ENCODE measurements around the gene ZNF275. TPM values are rescaled to one million over a fixed set of nuclear protein-coding genes. Genes with fewer than 3 reads are reported as not detected.

The ZNF275 gene
- total RNA-seq, 2 experiments from 2014 or later, result 10.5 to 11.3 TPM

DNA sequence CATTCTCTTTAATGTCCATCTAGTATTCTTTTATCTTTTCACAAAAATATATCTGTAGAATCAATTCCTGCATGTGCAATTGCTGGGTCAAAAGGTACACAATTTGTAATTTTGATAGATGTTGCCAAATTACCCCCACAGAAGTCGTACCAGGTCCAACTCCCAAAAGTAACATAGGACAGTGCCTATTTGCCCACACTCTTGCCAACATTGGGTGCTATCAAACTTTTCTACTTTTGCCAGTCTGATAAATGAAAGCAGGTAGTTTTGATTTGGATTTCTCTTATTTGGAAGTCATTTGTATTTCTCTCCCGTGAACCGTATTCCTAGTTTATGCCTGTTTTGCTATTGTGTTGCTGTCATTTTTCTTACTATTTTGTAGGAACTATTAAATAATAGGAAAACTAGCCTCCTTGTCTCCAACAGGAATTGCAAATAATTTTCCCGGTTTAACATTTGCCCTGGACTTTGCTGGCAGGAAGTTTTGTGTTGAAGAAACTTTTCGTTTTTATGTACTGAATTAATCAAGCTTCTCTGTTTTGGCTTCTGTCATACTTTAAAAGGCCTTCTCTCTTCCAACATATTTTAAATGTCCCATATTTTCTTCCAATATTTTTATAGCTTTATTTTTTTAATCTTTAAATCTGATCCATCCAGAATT lies 33.1 kb downstream of the ZNF275 start:
- ATAC-seq (ENCODE audit: poor library complexity) (no peak), DNase-seq (no peak)
- intact Hi-C loops (cut with DNase I, micrococcal nuclease), result no loop called here
- Histone ChIP-seq H3K4me3 (ENCODE audit: low read length) (no peak overlapping the region), H3K27ac (ENCODE audit: low read depth in 1 of 2, low read length in 2 of 2) (no peak overlapping the region), H3K9me3 (ENCODE audit: control insufficient read depth in 1 of 2, insufficient read depth in 1 of 2, low read length in 2 of 2) (no peaks in the 10 kb centered on the region), H3K4me1 (ENCODE audit: insufficient read depth, low read length) (no peaks in the 10 kb centered on the region), H3K36me3 (ENCODE audit: insufficient read depth, low read length) (no peaks in the 10 kb centered on the region), H3K27me3 (ENCODE audit: control insufficient read depth in 1 of 2, insufficient read depth in 2 of 2, low read length in 2 of 2) (no peaks in the 10 kb centered on the region)
- no peaks in the 10 kb centered on the region for H3K9me3 Mint-ChIP-seq
- no peaks in the 10 kb centered on the region for H3K4me1 Mint-ChIP-seq (ENCODE audit: low read depth)
- H3K36me3 Mint-ChIP-seq (ENCODE audit: low read depth), result no peaks in the 10 kb centered on the region
- H3K4me3 Mint-ChIP-seq, result no peak overlapping the region
- TF ChIP-seq, protein P1, sequence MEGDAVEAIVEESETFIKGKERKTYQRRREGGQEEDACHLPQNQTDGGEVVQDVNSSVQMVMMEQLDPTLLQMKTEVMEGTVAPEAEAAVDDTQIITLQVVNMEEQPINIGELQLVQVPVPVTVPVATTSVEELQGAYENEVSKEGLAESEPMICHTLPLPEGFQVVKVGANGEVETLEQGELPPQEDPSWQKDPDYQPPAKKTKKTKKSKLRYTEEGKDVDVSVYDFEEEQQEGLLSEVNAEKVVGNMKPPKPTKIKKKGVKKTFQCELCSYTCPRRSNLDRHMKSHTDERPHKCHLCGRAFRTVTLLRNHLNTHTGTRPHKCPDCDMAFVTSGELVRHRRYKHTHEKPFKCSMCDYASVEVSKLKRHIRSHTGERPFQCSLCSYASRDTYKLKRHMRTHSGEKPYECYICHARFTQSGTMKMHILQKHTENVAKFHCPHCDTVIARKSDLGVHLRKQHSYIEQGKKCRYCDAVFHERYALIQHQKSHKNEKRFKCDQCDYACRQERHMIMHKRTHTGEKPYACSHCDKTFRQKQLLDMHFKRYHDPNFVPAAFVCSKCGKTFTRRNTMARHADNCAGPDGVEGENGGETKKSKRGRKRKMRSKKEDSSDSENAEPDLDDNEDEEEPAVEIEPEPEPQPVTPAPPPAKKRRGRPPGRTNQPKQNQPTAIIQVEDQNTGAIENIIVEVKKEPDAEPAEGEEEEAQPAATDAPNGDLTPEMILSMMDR (IDR thresholded peaks at IDR 0.05), result no peak
- ChIA-PET POLR2A (no interaction called here), CTCF (no interaction called here)
- H3K27me3 Mint-ChIP-seq, result no peaks in the 10 kb centered on the region
- H3K27ac Mint-ChIP-seq, result no peak overlapping the region

DNA sequence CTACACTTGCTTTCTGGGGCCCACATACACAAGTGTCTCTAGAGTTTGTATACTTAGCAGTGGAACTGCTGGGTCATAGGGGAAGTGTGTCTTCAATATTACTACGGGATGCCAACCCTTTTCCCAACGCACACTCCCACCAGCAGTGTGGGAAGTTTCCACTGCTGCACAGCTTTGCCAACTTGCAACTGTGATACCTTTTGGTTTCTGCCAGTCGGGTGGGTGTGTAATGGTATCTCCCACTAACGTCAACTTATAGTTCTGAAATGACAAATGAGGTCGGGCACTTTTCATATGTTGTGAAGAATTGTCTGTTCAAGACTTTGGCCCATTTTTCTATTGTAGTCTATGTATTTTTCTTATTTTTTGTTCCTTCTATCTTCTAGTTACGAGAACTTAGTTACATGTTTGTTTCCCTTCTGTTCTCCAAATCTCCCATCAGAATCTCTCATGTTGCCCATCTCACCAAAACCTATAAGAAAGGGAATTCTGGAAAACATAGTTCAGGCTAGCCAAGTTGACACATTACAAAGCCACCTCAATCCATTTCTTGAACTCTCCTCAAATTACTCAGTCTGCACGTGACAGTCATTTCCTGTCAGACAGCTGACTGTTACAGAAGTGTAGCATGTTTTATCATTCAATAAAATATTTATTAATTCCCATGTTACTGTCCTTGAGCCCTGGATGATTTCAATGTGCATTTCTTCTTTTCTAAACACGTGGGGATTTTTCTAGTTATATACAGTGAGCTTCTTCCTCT lies 36.5 kb downstream of the ZNF275 start:
- Histone ChIP-seq H3K36me3 (ENCODE audit: insufficient read depth, low read length) (no peaks in the 10 kb centered on the region), H3K4me1 (ENCODE audit: insufficient read depth, low read length) (no peaks in the 10 kb centered on the region), H3K4me3 (ENCODE audit: low read length) (no peak overlapping the region), H3K9me3 (ENCODE audit: control insufficient read depth in 1 of 2, insufficient read depth in 1 of 2, low read length in 2 of 2) (no peaks in the 10 kb centered on the region), H3K27me3 (ENCODE audit: control insufficient read depth in 1 of 2, insufficient read depth in 2 of 2, low read length in 2 of 2) (no peaks in the 10 kb centered on the region), H3K27ac (ENCODE audit: low read depth in 1 of 2, low read length in 2 of 2) (no peak overlapping the region)
- H3K36me3 Mint-ChIP-seq (ENCODE audit: low read depth), result no peaks in the 10 kb centered on the region
- no peaks in the 10 kb centered on the region for H3K4me1 Mint-ChIP-seq (ENCODE audit: low read depth)
- ChIA-PET CTCF (no interaction called here), POLR2A (no interaction called here)
- ATAC-seq (ENCODE audit: poor library complexity) (no peak), DNase-seq (no peak)
- H3K9me3 Mint-ChIP-seq, result no peaks in the 10 kb centered on the region
- H3K27me3 Mint-ChIP-seq, result no peaks in the 10 kb centered on the region
- intact Hi-C loops (cut with DNase I, micrococcal nuclease), result no loop called here
- H3K27ac Mint-ChIP-seq, result no peak overlapping the region
- no peak overlapping the region for H3K4me3 Mint-ChIP-seq
- TF ChIP-seq, protein P1 (IDR thresholded peaks at IDR 0.05), result no peak

DNA sequence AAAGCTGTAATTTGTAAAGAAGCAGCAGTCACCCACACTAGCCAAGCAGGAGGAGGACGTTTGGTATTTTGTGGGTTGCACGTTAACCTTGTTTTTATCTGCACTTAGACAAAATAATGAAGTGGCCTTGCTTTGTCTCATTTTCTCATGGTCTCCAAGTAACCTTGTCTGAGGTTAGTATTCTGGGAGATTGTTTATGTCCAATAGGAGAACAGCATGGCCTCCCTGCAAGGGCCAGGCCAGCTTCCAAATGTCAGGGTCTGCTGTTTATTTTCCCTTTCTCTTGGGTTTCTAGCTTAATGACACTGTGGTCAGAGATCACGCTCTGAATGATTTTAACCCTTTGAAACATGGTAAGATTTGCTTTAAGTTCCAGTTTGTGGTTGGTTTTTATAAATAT lies 37.3 kb downstream of the ZNF275 start:
- no peaks in the 10 kb centered on the region for H3K9me3 ChIP-seq (ENCODE audit: control insufficient read depth in 1 of 2, insufficient read depth in 1 of 2, low read length in 2 of 2)
- Mint-ChIP-seq H3K27ac (no peak overlapping the region), H3K9me3 (no peaks in the 10 kb centered on the region), H3K27me3 (no peaks in the 10 kb centered on the region), H3K4me1 (ENCODE audit: low read depth) (no peaks in the 10 kb centered on the region), H3K36me3 (ENCODE audit: low read depth) (no peaks in the 10 kb centered on the region), H3K4me3 (no peak overlapping the region)
- TF ChIP-seq, protein P1 (IDR thresholded peaks at IDR 0.05), result no peak
- ChIA-PET CTCF (no interaction called here), POLR2A (no interaction called here)
- no peaks in the 10 kb centered on the region for H3K36me3 ChIP-seq (ENCODE audit: insufficient read depth, low read length)
- H3K4me1 ChIP-seq (ENCODE audit: insufficient read depth, low read length), result no peaks in the 10 kb centered on the region
- no peak overlapping the region for H3K27ac ChIP-seq (ENCODE audit: low read depth in 1 of 2, low read length in 2 of 2)
- ATAC-seq (ENCODE audit: poor library complexity) (no peak), DNase-seq (no peak)
- intact Hi-C loops (cut with DNase I, micrococcal nuclease), result no loop called here
- H3K4me3 ChIP-seq (ENCODE audit: low read length), result no peak overlapping the region
- H3K27me3 ChIP-seq (ENCODE audit: control insufficient read depth in 1 of 2, insufficient read depth in 2 of 2, low read length in 2 of 2), result no peaks in the 10 kb centered on the region
